Measurements from ENCODE around the gene CCM2.

- no peak for TF ChIP-seq POLR2A (IDR thresholded peaks at IDR 0.05)
- TF ChIP-seq POLR2AphosphoS5 (IDR thresholded peaks at IDR 0.05): no peak
- no peak for TF ChIP-seq CTCF (IDR thresholded peaks at IDR 0.05)
Observed at GRCh38 chr7:45035371-45035770, 35.4 kb downstream of the CCM2 start.

Data from prostate gland (tissue), 2 donors.